GM12878 (cell line): ENCODE measurements around the gene GGT5. TPM values are rescaled to one million over a fixed set of nuclear protein-coding genes. Genes with fewer than 3 reads are reported as not detected.

Experiments
- BRCA1 ChIP-seq: IDR thresholded peaks from 2 replicates; pipeline ENCODE4 v1.6.1; 2011; ENCODE audit warnings: low read depth, low read length, improper control_type of control experiment
- CHD4 ChIP-seq: fragments of 200-600 bp; sonication (generic); IDR thresholded peaks from 2 replicates; pipeline ENCODE4 v1.6.1; 2016; ENCODE audit warnings: mild to moderate bottlenecking
- CUX1 ChIP-seq: IDR thresholded peaks from 2 replicates; pipeline ENCODE4 v1.6.1; 2012; ENCODE audit warnings: improper control_type of control experiment, low read depth, low read length; ENCODE audit not compliant: insufficient replicate concordance
- EED ChIP-seq: sonication (generic); IDR thresholded peaks from 2 replicates; pipeline ENCODE4 v1.6.1; 2016; ENCODE audit warnings: antibody characterized with exemption, low read depth
- EGR1 ChIP-seq, 2 experiments: IDR thresholded peaks; 1 replicate in 1 of 2; 2 replicates in 1 of 2; pipeline ENCODE4 v1.6.1; 2011 to 2012; ENCODE audit warnings: low read depth in 2 of 2, low read length in 2 of 2, borderline replicate concordance in 1 of 2, mild to moderate bottlenecking in 1 of 2, moderate library complexity in 1 of 2
- EP300 ChIP-seq, 2 experiments: fragments of 150-350 bp in 1 of 2; IDR thresholded peaks; 2 replicates each; pipeline ENCODE4 v1.6.1; 2011 to 2012; ENCODE audit warnings: low read depth in 2 of 2, low read length in 2 of 2, borderline replicate concordance in 1 of 2, improper control_type of control experiment in 1 of 2, inconsistent platforms in 1 of 2; ENCODE audit not compliant: control insufficient read depth in 1 of 2
- JUND ChIP-seq: IDR thresholded peaks from 2 replicates; pipeline ENCODE4 v1.6.1; 2012; ENCODE audit warnings: low read depth, mild to moderate bottlenecking, low read length, improper control_type of control experiment, moderate library complexity
- POLR2AphosphoS2 ChIP-seq: IDR thresholded peaks from 2 replicates; pipeline ENCODE4 v1.6.1; 2011; ENCODE audit warnings: low read depth, mild to moderate bottlenecking, low read length, improper control_type of control experiment, moderate library complexity
- POU2F2 ChIP-seq: IDR thresholded peaks from 3 replicates; pipeline ENCODE4 v1.6.1; 2011; ENCODE audit warnings: low read depth, mild to moderate bottlenecking, low read length, borderline replicate concordance
- ZNF622 ChIP-seq: fragments of 450-650 bp; IDR thresholded peaks from 2 replicates; pipeline ENCODE4 v1.6.1; 2017; ENCODE audit warnings: mild to moderate bottlenecking, inconsistent platforms
- polyA plus RNA-seq, 11 experiments: library from polyadenylated mRNA; depleted of rRNA in 4 of 11; unstranded in 6 of 11; stranded (reverse) in 5 of 11; fragments of >200 nt; fragmentation: Nextera tagmentation in 4 of 11; fragmentation: Illumina TruSeq in 1 of 11; extraction: Ambion mirVana in 4 of 11; extraction: Trizol in 1 of 11; gene quantifications; 1 replicate in 1 of 11; 2 replicates in 10 of 11; pipeline versions ENCODE4 v1.2.1 to v1.2.3, GENCODE V29; 2011 to 2016; ENCODE audit warnings: inconsistent platforms in 2 of 11, missing spikeins in 2 of 11, low read depth in 1 of 11
- total RNA-seq, 4 experiments: library from RNA; depleted of rRNA in 3 of 4; stranded (reverse); fragments of >200 nt in 3 of 4; fragmentation: Illumina TruSeq in 1 of 4; extraction: Trizol in 1 of 4; gene quantifications; 2 replicates each; pipeline versions ENCODE4 v1.2.1 to v1.2.3, GENCODE V29; 2013 to 2021
- TF ChIP-seq, protein P1 (sequence below): IDR thresholded peaks from 2 replicates; pipeline ENCODE4 v1.6.1; 2012; ENCODE audit warnings: low read length, inconsistent platforms

The GGT5 gene
- total and polyA plus RNA-seq, 10 of the 15 experiments (the other 5 are each of a cell fraction or from before 2014, with no cell fraction given), result 0.34 TPM; not detected in 9

DNA sequence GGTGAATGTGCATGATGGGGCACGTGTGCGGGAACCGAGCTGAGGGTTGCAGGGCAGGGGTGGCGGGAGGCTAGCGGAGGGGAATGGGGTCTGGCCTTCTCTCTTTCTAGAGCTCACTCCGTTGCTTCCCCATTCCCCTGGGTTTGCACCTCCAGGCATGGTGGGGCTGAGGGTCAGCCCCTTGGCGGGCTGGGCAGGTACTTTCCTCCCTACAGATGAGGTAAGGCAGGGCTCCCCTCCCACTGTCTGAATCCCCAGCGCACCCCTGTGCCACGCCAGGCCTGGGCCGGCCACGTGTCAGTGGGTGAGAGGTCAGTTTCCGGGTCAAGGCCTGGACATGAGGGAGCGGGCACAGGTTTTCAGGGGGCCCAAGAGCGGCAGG is 54.7 kb downstream of the GGT5 start (continued):
- TF ChIP-seq, protein P1, sequence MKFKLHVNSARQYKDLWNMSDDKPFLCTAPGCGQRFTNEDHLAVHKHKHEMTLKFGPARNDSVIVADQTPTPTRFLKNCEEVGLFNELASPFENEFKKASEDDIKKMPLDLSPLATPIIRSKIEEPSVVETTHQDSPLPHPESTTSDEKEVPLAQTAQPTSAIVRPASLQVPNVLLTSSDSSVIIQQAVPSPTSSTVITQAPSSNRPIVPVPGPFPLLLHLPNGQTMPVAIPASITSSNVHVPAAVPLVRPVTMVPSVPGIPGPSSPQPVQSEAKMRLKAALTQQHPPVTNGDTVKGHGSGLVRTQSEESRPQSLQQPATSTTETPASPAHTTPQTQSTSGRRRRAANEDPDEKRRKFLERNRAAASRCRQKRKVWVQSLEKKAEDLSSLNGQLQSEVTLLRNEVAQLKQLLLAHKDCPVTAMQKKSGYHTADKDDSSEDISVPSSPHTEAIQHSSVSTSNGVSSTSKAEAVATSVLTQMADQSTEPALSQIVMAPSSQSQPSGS, result no peak
- TF ChIP-seq CHD4, result no peak
- no peak for TF ChIP-seq JUND
- no peak for TF ChIP-seq BRCA1
- no peak for TF ChIP-seq EP300 (IDR thresholded peaks at IDR 0.05; ENCODE audit: borderline replicate concordance in 1 of 2, control insufficient read depth in 1 of 2, low read depth in 2 of 2, low read length in 2 of 2)
- no peak for TF ChIP-seq POLR2AphosphoS2
- no peak for TF ChIP-seq CUX1
- TF ChIP-seq POU2F2, result no peak
- TF ChIP-seq ZNF622, result no peak
- TF ChIP-seq EED, result no peak
- no peak for TF ChIP-seq EGR1 (IDR thresholded peaks at IDR 0.05; ENCODE audit: borderline replicate concordance in 1 of 2, low read depth in 2 of 2, low read length in 2 of 2)
